Fibroblast of the aortic adventitia (primary cell): Measurements from ENCODE around the gene NCS1. TPM values are rescaled to one million over a fixed set of nuclear protein-coding genes. Genes with fewer than 3 reads are reported as not detected.

ENCODE experiments used
- DNase-seq: peaks from one replicate; pipeline ENCODE4 v3.0.0-alpha.2; 2010; ENCODE audit warnings: low read depth
- H3K4me3 ChIP-seq: 2 replicates; pipeline ENCODE4 v1.5.1; 2011; ENCODE audit warnings: low read depth, mild to moderate bottlenecking, control low read depth, low read length, moderate library complexity
- CTCF ChIP-seq: IDR thresholded peaks from 2 replicates; pipeline ENCODE4 v1.5.1; 2011; ENCODE audit warnings: mild to moderate bottlenecking, low read length, control low read depth, inconsistent platforms; ENCODE audit not compliant: insufficient read depth
- total RNA-seq: library from RNA; depleted of rRNA; stranded (reverse); fragments of >200 nt; gene quantifications from 2 replicates; pipeline ENCODE4 v1.2.3, GENCODE V29; 2012; ENCODE audit warnings: low replicate concordance

The NCS1 gene
- total RNA-seq, 1 donor = 39.2 TPM

- no peak overlapping the region for H3K4me3 ChIP-seq
- DNase-seq = no peak
- TF ChIP-seq CTCF = no peak
Measured at GRCh38 chr9:130197386-130197785, 25.2 kb downstream of the NCS1 start.

DNA sequence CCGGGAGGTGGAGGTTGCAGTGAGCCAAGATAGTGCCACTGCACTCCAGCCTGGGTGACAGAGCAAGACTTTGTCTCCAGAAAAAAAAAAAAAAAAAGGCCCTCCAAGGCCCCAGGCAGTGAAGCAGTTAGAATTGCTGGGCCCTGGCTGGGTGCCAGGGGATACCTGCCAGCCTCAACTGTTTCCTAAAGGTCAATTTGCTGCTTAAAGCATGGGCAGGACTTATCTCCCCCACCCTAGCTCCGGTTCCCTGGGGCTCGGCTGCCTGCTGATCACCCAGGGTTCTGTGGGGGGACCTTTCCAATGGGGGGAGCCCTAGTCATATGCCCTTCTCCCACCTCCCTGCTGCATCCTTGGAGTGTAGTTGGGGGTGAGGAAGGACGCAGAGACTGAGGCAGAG, 25.7 kb downstream of the NCS1 start:
- no peak overlapping the region for H3K4me3 ChIP-seq
- no peak for TF ChIP-seq CTCF
- no peak for DNase-seq

- peak; percentile 65 for DNase-seq
- TF ChIP-seq CTCF = no peak
- H3K4me3 ChIP-seq = no peak overlapping the region
Measured at GRCh38 chr9:130198501-130199179, 26.4 kb downstream of the NCS1 start.

- H3K4me3 ChIP-seq = no peak overlapping the region
- TF ChIP-seq CTCF = no peak
- peak; percentile 28 for DNase-seq
Measured at GRCh38 chr9:130199605-130200004, 27.4 kb downstream of the NCS1 start.

DNA sequence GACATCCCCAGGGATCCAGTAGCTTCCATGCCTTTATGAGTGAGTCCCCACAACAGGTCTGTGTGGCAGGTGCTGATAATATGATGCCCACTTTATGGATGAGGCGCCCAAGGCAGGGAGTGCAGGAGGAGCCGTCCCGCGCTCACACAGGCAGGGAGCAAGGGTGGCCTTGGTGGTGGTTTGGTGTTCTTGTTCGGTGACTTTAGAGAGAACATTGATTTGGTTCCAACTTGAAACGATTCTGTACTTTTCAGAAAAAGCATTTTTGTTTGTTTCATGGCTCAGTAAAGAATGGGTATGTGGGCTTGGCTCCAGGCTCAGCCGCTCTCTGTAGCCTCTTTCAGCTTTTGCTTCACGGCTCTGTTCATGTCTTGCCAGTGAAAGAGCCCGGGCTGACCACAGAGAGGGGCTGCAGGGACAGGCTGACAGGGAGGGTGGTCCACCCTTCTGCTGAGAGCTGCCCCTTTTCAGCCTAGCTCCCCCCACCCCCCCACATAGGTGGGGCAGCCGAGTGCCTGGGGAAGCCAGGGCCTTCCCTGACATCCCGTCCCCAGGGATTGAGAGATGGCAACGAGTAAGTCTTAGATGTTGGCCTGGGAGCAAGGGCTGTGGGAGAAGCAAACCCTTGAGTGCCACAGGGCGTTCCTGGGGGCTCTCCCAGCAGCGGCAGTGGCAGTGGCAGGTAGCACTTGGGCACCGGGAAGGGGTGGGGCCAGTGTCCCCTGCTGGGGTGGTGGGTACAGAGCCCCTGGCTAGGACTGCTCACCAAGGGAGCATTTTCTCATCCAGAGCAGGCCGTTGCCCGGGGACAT, 28.0 kb downstream of the NCS1 start:
- no peak overlapping the region for H3K4me3 ChIP-seq
- no peak for TF ChIP-seq CTCF
- no peak for DNase-seq

- TF ChIP-seq CTCF = no peak
- no peak for DNase-seq
Measured at GRCh38 chr9:130201399-130201873, 29.2 kb downstream of the NCS1 start.

More at GRCh38 chr9:130201399-130201873, 29.2 kb downstream of the NCS1 start:
- no peak overlapping the region for H3K4me3 ChIP-seq
